HS-5 (cell line): Measurements from ENCODE around the gene KRT1.

Experiments used
- DNase-seq: peaks from one replicate; pipeline ENCODE4 v3.0.0-alpha.2; 2012; ENCODE audit warnings: low read depth

The KRT1 gene

GRCh38 chr12:52698651-52699340, 18.6 kb upstream of the KRT1 start:
- no peak for DNase-seq

DNA sequence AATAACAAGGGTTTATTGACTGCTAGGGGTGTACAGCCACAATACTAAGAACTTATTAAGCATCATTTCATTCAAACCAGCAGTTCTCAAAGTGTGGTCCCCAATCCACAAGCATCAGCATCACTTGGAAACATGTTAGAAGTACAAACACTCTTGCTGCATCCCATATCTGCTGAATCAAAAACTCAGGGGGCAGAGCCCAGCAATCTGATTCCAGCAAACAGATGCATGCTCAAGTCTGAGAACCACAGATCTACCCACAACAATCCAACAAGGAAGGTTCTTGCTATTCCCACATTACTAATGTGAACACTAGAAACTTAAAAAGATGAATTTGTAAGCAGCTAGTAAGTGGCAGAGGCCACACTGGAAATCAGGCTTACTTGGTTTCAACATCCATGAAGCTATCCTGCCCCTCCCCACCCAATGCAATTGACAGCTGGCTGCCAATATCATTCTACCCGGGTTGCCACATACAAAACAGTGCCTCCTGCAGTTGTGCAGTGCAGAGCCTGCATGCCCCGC, 16.9 kb upstream of the KRT1 start:
- no peak for DNase-seq

DNA sequence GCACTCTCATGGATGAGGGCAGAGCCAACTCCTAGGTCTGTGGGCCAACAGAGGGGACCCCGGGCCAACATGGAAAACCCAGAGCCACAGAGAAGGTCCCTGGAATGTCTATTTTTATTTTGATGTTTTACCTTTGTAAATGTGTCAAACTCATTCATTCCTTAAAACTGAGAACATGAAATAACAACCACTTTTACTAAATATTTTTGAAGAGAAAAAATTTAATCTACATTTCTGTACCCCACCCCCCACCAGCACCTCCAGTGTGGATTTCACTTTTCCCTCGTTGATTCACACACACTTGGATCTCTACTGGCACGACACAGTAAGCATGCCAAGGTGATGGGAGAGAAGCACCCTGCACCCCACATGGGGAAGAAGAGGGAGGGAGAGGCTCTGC, 16.4 kb upstream of the KRT1 start:
- no peak for DNase-seq

GRCh38 chr12:52695039-52695438, 14.8 kb upstream of the KRT1 start:
- no peak for DNase-seq

- DNase-seq = no peak
Measured at GRCh38 chr12:52694151-52694550, 13.9 kb upstream of the KRT1 start.

- DNase-seq = no peak
Measured at GRCh38 chr12:52693261-52693660, 13.1 kb upstream of the KRT1 start.

- DNase-seq = no peak
Measured at GRCh38 chr12:52692254-52692653, 12.0 kb upstream of the KRT1 start.

- no peak for DNase-seq
Measured at GRCh38 chr12:52691841-52692150, 11.6 kb upstream of the KRT1 start.

GRCh38 chr12:52691076-52691840, 11.1 kb upstream of the KRT1 start:
- DNase-seq = no peak

GRCh38 chr12:52690351-52691075, 10.3 kb upstream of the KRT1 start:
- no peak for DNase-seq

GRCh38 chr12:52689936-52690335, 9.7 kb upstream of the KRT1 start:
- no peak for DNase-seq

DNA sequence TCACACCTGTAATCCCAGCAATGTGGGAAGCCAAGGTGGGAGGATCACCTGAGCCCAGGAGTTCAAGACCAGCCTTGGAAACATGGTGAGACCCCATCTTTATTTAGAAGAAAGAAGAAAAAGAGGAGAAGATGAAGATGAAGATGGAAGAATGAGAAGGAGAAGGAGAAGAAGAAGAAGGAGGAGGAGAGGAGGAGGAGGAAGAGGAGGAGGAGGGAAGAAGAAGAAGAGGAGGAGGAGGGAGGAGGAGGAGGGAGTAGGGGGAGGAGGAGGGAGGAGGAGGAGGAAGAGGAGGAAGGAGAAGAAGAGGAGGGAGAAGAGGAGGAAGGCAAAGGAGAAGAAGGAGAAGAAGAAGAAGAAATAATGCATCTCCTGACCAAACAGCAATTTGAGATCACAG, 9.0 kb upstream of the KRT1 start:
- DNase-seq = no peak

- no peak for DNase-seq
Measured at GRCh38 chr12:52688481-52688880, 8.3 kb upstream of the KRT1 start.

DNA sequence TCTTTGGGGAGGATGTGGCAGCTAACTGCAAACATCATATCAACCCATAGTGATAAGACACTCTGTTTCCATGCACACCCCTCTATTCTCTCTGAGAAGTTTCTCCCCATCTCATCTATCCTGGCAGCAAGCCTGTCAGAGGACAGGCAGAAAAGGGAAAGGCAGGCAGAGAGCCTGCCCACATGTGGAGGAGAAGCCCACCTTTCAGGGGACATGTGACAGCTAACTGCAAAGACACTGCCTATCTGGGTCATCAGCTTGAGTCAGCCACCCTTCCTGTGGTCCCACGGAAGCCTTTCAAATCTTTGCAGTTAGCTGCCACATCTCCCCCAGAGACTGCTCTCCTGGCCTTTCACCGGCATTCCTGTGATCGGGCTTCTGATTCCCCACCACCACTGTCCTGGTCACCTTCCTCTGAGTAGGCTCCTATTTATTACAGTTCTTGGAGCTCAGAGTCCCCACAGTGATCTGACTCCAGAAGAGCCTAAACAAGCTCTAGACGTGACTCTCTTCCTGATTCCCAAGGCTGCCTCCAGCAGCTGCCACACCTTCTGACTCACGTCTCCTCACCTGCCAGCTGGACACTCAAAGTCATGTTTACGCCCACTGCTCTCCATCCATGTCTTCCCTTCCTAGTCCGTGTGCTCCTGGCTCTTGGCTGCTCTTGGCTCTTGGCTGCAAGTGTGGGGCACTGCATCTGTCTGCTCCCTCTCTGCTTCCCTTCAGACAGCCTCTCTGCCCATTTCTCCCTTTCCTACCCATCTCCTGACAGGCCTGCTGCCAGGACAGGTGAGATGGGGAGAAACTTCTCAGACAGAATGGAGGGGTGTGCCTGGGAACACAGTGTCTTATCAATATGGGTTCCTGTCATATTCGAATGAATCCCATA, 7.5 kb upstream of the KRT1 start:
- no peak for DNase-seq

- DNase-seq = no peak
Measured at GRCh38 chr12:52686756-52687487, 6.7 kb upstream of the KRT1 start.

DNA sequence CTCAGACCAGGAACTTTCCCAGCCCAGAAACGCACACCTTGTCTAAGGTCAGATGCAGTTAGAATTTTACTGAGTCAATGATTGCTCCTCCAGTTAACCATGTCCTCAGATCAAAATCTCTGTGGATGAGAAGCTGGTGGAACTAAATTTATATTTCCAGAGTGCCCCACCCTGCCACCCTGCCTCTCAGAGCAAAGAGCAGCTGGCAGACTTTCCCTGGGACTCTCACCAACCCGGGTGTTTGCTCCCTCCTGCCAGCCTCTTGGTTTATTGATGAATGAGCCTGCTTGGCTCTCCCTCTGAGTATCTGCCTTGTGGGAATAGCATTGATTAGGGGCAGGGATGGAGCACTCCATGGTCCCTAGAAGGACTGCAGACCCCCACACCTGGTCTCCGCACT, 5.9 kb upstream of the KRT1 start:
- no peak for DNase-seq

- DNase-seq = no peak
Measured at GRCh38 chr12:52685406-52685890, 5.2 kb upstream of the KRT1 start.

- DNase-seq = no peak
Measured at GRCh38 chr12:52684431-52684830, 4.2 kb upstream of the KRT1 start.

DNA sequence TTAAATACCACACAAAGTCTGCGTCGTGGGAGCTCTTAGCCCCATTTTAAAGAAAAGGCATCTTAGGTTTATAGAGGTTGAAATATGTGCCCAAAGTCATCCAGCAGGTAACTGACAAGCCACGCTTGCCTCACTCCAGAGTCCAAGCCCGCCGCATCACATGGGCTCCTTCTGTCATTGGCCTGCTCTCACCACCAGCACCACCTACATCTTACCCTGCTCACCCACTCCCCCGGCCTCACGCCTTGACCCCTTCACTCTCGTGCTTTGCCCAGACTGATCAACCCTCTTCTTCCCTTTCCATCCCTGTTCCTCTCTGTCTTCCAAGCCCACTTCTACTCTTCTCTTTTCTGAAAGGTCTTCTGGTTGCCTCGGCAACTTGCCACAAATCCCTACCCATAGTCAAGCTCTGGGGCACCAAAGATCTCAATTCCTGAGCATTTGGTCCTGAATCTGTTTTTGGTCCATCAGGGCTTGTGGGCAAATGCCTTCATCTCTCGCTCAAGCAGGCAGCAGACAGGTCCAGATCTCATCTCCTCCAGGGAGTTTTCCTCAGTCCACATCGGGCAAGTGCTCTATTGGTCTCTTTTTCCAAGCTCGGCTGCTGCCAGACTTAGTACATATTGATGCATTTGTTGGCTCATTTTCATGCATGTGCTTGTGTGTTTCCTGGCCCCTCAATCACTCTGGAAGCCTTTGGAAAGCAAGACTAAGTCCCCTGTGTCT, 3.5 kb upstream of the KRT1 start:
- DNase-seq = no peak

- DNase-seq = no peak
Measured at GRCh38 chr12:52682938-52683574, 2.8 kb upstream of the KRT1 start.
